Ovary (tissue), 9 donors: ENCODE results near the gene TAGLN2. TPM values are rescaled to one million over a fixed set of nuclear protein-coding genes. Genes with fewer than 3 reads are reported as not detected.

ENCODE experiments used
- DNase-seq, 5 donors: peaks; one replicate each; pipeline ENCODE4 v3.0.0-alpha.2; 2019 to 2020
- H3K27ac ChIP-seq, 2 donors: fragments of 200-600 bp; one replicate each; pipeline versions ENCODE4 v1.5.1 to v1.8.0; 2019 to 2022
- H3K27me3 ChIP-seq: fragments of 200-600 bp; one replicate; pipeline ENCODE4 v1.8.0; 2022
- H3K36me3 ChIP-seq: fragments of 200-600 bp; sonication (generic); one replicate; pipeline ENCODE4 v1.5.1; 2019
- H3K4me1 ChIP-seq: one replicate; pipeline ENCODE4 v1.8.1; 2013; ENCODE audit warnings: mild to moderate bottlenecking, moderate library complexity; ENCODE audit not compliant: insufficient read depth
- H3K4me3 ChIP-seq: fragments of 200-600 bp; sonication (generic); one replicate; pipeline ENCODE4 v1.5.1; 2017
- H3K9me3 ChIP-seq, 2 donors: fragments of 200-600 bp in 1 of 2; sonication (generic) in 1 of 2; one replicate each; pipeline versions ENCODE4 v1.5.1 to v1.8.1; 2013 to 2019; ENCODE audit warnings: mild to moderate bottlenecking in 1 of 2, moderate library complexity in 1 of 2
- EP300 ChIP-seq: sonication (generic); formaldehyde crosslinking; IDR thresholded peaks from one replicate; pipeline ENCODE4 v1.6.1; 2017; ENCODE audit warnings: antibody characterized with exemption
- POLR2A ChIP-seq: fragments of 450-650 bp; IDR thresholded peaks from one replicate; pipeline ENCODE4 v1.6.1; 2017; ENCODE audit warnings: antibody characterized with exemption, mild to moderate bottlenecking, moderate library complexity
- WGBS, 3 donors: extraction: QIAGEN DNeasy Blood & Tissue Kit in 1 of 3; methylation state at CpG; one replicate each; pipeline versions ENCODE4 v1.1.5 to v1.1.7; 2013 to 2017; 5-methylcytosine and 5-hydroxymethylcytosine counted together
- intact Hi-C, 4 donors: fragments of 100-400 bp; cut with DNase I; formaldehyde crosslinking; loops; one replicate each; pipeline versions ENCODE4 v1.11.0 to v1.15.1; 2022 to 2023
- polyA plus RNA-seq, 2 donors: library from polyadenylated mRNA; stranded (reverse); fragments of 200-250 nt in 1 of 2; fragments of 350-450 nt in 1 of 2; fragmentation: Illumina TruSeq in 1 of 2; extraction: RNeasy Lipid Tissue Mini Kit (QIAGEN cat#74804) in 1 of 2; gene quantifications; one replicate each; pipeline ENCODE4 v1.2.3, GENCODE V29; 2013 to 2014
- total RNA-seq, 7 donors: library from RNA; depleted of rRNA in 2 of 7; stranded (reverse); fragments of >200 nt in 2 of 7; fragmentation: NEBNext Ultra II Directional in 3 of 7; extraction: Animal tissue kit (Norgen Biotek cat#: 25700) in 3 of 7; gene quantifications; one replicate each; pipeline versions ENCODE4 v1.1.0 to v1.2.4, GENCODE V29; 2016 to 2023
- TF ChIP-seq, protein P1 (sequence below), 3 donors: fragments of 450-650 bp in 2 of 3; fragments of 200-600 bp in 1 of 3; IDR thresholded peaks; one replicate each; pipeline versions ENCODE4 v1.5.1 to v1.8.0; 2016 to 2022; ENCODE audit warnings: antibody characterized with exemption in 3 of 3, mild to moderate bottlenecking in 1 of 3
- donor health status: DM: no; HTN: no; CAD: no; lungs with moderate emphysema.
- donor health status: DM: no; HTN: no; CAD: no.
- donor health status: Bipolar disorder and iron deficiency.
- donor health status: DM: yes; HTN: yes; CAD: no.
- donor health status: DM: no; HTN: no; CAD: no.
- donor health status: DM: yes; HTN: yes; CAD: no.

The TAGLN2 gene
- total and polyA plus RNA-seq, 9 donors, result 81.8 to 266 (median 174) TPM

DNA sequence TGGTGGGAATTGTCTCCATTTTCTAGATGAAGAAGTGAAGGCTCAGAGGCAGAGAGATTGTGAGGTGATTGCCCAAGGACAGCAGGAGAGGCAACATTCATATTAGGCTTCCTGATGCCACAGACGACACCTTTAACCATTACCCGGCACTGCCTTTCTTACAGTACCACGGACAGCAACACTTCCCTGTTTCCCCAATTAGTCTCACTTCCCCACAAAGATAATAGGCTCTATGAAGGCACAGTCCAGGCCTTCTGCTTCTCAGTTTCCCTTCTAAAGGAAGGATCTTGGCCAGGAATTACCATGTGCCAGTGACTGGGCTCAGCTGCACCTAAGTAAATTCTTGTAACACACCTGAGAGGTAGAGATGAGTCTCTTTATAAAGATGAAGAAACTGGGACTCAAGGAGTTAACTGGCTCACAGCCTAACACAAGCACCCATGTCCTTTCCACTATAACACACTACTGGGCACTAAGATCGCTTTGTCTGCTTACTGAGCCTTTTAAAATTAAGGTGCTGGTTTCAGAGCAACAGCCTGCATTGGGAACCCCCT is 10.5 kb upstream of the TAGLN2 start:
- intact Hi-C loops, result no loop called here
- H3K9me3 ChIP-seq, result no peaks in the 10 kb centered on the region
- TF ChIP-seq EP300 (no peak), POLR2A (no peak)
- TF ChIP-seq, protein P1, sequence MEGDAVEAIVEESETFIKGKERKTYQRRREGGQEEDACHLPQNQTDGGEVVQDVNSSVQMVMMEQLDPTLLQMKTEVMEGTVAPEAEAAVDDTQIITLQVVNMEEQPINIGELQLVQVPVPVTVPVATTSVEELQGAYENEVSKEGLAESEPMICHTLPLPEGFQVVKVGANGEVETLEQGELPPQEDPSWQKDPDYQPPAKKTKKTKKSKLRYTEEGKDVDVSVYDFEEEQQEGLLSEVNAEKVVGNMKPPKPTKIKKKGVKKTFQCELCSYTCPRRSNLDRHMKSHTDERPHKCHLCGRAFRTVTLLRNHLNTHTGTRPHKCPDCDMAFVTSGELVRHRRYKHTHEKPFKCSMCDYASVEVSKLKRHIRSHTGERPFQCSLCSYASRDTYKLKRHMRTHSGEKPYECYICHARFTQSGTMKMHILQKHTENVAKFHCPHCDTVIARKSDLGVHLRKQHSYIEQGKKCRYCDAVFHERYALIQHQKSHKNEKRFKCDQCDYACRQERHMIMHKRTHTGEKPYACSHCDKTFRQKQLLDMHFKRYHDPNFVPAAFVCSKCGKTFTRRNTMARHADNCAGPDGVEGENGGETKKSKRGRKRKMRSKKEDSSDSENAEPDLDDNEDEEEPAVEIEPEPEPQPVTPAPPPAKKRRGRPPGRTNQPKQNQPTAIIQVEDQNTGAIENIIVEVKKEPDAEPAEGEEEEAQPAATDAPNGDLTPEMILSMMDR (IDR thresholded peaks at IDR 0.05), result no peak
- no peak for DNase-seq
- H3K27ac ChIP-seq, result no peak overlapping the region
- no peaks in the 10 kb centered on the region for H3K36me3 ChIP-seq
- H3K4me1 ChIP-seq, result no peaks in the 10 kb centered on the region
- 56 to 70% (median 65%) methylated on average over 4 of the region's 4 CpGs for WGBS, 3 donors
- no peaks in the 10 kb centered on the region for H3K27me3 ChIP-seq
- H3K4me3 ChIP-seq, result no peak overlapping the region

DNA sequence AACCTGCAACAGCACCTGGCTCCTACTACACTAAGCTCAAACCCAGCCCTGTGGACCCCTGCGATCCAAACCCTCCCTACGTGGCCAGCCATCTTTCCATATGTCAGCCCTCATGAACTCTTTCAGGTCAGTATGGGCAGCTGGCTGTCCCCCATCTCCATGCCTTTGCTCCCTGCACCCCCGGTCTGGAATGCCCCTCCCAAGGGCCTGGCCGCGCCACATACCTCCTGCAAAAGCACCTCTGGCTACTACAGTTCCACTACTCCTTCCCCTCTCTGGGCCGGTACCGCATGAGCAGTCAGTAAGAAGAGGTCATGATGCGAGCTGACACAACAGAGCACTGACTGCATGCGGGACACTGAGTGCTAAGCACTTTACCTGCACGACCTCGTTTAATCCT is 10.0 kb upstream of the TAGLN2 start:
- 88 to 90% (median 89%) methylated on average over 11 of the region's 11 CpGs for WGBS, 3 donors
- no peaks in the 10 kb centered on the region for H3K4me1 ChIP-seq
- intact Hi-C loops, result no loop called here
- H3K36me3 ChIP-seq, result no peaks in the 10 kb centered on the region
- H3K27ac ChIP-seq, result no peak overlapping the region
- H3K27me3 ChIP-seq, result no peaks in the 10 kb centered on the region
- TF ChIP-seq POLR2A (no peak), EP300 (no peak)
- TF ChIP-seq, protein P1 (IDR thresholded peaks at IDR 0.05), result no peak
- no peak overlapping the region for H3K4me3 ChIP-seq
- no peaks in the 10 kb centered on the region for H3K9me3 ChIP-seq
- DNase-seq, result no peak

DNA sequence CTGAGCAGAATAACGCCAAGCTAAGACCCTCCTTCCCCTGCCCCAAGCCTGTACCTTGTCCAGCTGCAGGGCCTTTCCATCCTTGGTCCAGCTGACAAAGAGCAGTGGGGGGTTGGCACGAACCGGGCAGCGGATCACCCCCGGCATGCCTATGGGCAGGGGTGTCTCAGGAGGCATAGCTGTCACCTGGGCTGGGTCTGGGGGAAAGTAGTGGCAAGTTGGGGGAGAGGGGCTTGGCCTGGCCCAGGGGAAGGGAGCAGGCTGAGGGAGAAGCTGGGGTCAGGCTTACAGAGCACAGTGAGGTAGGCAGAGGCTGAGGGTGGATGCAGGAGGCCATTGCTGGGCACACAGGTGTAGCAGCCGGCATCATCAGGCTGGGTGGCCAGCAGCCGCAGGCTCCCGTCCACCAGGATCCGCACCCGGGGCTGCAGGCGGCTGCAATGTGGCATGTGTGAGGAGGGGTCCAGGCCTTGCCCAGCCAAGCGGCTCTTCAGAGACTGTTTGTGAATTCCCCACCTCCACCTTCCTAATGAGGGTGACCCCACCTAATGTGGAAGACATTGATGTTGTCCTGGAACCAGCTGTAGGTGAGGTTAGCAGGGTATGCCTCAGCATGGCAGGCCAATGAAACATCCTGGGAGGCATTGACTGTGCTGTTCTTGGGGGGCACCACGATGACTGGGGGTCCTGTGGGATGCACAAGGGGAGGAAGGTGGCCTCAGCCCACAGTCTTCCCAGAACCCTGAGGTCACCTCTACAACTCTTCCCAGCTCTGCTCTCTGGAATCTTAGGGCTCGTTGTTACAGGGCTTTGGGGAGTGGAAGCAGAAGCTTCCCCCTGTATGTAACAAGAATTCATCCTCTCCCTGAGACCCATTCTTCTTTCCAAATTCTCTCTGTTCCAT is 9.1 kb upstream of the TAGLN2 start:
- DNase-seq, result no peak
- Histone ChIP-seq H3K27me3 (no peaks in the 10 kb centered on the region), H3K27ac (no peak overlapping the region), H3K36me3 (no peaks in the 10 kb centered on the region), H3K4me1 (no peaks in the 10 kb centered on the region), H3K9me3 (no peaks in the 10 kb centered on the region), H3K4me3 (no peak overlapping the region)
- intact Hi-C loops, result no loop called here
- WGBS, 3 donors, result 89 to 92% (median 90%) methylated on average over 14 of the region's 14 CpGs
- TF ChIP-seq EP300 (no peak), POLR2A (no peak)
- TF ChIP-seq, protein P1 (IDR thresholded peaks at IDR 0.05), result no peak

DNA sequence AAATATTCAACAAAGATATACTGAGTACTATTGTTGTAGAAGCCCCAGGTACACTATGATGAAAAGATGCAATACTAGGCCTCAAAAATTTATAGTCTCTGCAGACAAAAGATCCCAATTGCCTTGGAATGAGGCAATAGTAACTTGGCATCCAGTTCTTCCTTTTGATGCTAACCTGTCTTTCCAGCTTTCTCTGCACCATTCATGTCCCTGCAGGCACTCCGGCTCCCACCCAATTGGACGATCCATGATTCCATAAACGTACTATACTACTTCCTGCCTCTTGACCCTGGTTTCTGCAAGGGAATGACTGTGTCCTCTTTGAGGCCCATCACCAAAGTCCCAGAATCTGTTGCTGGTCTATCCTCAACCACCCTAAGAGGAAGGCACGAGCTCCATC is 8.0 kb upstream of the TAGLN2 start:
- WGBS, 3 donors, result 80 to 88% (median 84%) methylated on average over 4 of the region's 4 CpGs
- H3K9me3 ChIP-seq, result no peaks in the 10 kb centered on the region
- no peak for DNase-seq
- H3K4me1 ChIP-seq, result no peaks in the 10 kb centered on the region
- no peaks in the 10 kb centered on the region for H3K27me3 ChIP-seq
- H3K4me3 ChIP-seq, result no peak overlapping the region
- intact Hi-C loops, result no loop called here
- H3K27ac ChIP-seq, result no peak overlapping the region
- TF ChIP-seq EP300 (no peak), POLR2A (no peak)
- TF ChIP-seq, protein P1 (IDR thresholded peaks at IDR 0.05), result no peak
- H3K36me3 ChIP-seq, result no peaks in the 10 kb centered on the region
